GM18505 (cell line): ENCODE measurements around the gene NCMAP.

ENCODE experiments used
- ATAC-seq: cut with Tn5 transposase; IDR thresholded peaks from one replicate; pipeline ENCODE4 v1.9.1; 2021; ENCODE audit not compliant: unreplicated experiment
- POLR2A ChIP-seq: IDR thresholded peaks from 4 replicates; pipeline ENCODE4 v1.6.1; 2011; ENCODE audit warnings: borderline replicate concordance; ENCODE audit not compliant: insufficient read depth, insufficient read length; ENCODE audit errors: extremely low read depth

NCMAP gene

GRCh38 chr1:24578846-24579245 lies 23.0 kb downstream of the NCMAP start:
- no peak for TF ChIP-seq POLR2A
- no peak for ATAC-seq

- ATAC-seq: no peak
- no peak for TF ChIP-seq POLR2A
Observed at GRCh38 chr1:24580756-24581155, 24.9 kb downstream of the NCMAP start.

- TF ChIP-seq POLR2A: no peak
- no peak for ATAC-seq
Observed at GRCh38 chr1:24584171-24584647, 28.3 kb downstream of the NCMAP start.

GRCh38 chr1:24586119-24586518 lies 30.2 kb downstream of the NCMAP start:
- no peak for ATAC-seq

GRCh38 chr1:24586970-24587820 lies 31.3 kb downstream of the NCMAP start:
- no peak for TF ChIP-seq POLR2A
- ATAC-seq: no peak

More at GRCh38 chr1:24586119-24586518, 30.2 kb downstream of the NCMAP start:
- TF ChIP-seq POLR2A: no peak

GRCh38 chr1:24588573-24588972 lies 32.7 kb downstream of the NCMAP start:
- TF ChIP-seq POLR2A: no peak
- no peak for ATAC-seq

GRCh38 chr1:24589200-24589599 lies 33.3 kb downstream of the NCMAP start:
- no peak for ATAC-seq

GRCh38 chr1:24591781-24592180 lies 35.9 kb downstream of the NCMAP start:
- no peak for ATAC-seq
- TF ChIP-seq POLR2A: no peak

More at GRCh38 chr1:24589200-24589599, 33.3 kb downstream of the NCMAP start:
- no peak for TF ChIP-seq POLR2A

GRCh38 chr1:24594328-24594598 lies 38.4 kb downstream of the NCMAP start:
- no peak for TF ChIP-seq POLR2A
- no peak for ATAC-seq

GRCh38 chr1:24596401-24596880 lies 40.6 kb downstream of the NCMAP start:
- no peak for ATAC-seq
- TF ChIP-seq POLR2A: no peak

- no peak for TF ChIP-seq POLR2A
Observed at GRCh38 chr1:24599265-24599664, 43.4 kb downstream of the NCMAP start.

GRCh38 chr1:24600551-24600950 lies 44.7 kb downstream of the NCMAP start:
- ATAC-seq: no peak
- no peak for TF ChIP-seq POLR2A

More at GRCh38 chr1:24599265-24599664, 43.4 kb downstream of the NCMAP start:
- ATAC-seq: no peak

GRCh38 chr1:24605534-24606295 lies 49.8 kb downstream of the NCMAP start:
- ATAC-seq: no peak
- TF ChIP-seq POLR2A: no peak

GRCh38 chr1:24606296-24606605 lies 50.4 kb downstream of the NCMAP start:
- TF ChIP-seq POLR2A: no peak
- no peak for ATAC-seq
